Activated T-cell treated with anti-CD3 and anti-CD28 coated beads, Interleukin-2, amount 50 U/mL, for 1 hour (primary cell): ENCODE measurements around the gene SFT2D3.

Source experiments
- DNase-seq: peaks from one replicate; pipeline ENCODE4 v3.0.0-alpha.2; 2020

Gene SFT2D3

DNA sequence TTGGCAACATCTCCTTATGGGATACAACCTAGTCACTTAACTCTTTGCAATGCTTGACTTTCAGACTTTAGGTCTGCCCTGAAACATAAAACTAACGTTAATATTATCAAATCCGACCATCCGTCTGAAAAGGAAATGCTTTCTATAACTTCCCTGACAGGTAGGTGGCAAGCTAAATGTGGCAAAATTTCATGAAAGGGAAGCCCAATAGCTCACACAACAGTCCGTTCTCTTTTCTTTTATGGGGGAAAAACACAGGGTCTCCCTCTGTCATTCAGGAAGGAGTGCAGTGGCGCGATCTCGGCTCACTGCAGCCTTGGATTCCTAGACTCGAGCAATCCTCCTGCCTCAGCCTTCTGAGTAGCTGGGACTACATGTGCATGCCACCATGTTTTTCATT lies 52.9 kb downstream of the SFT2D3 start:
- DNase-seq: no peak
